Neural progenitor cell (in vitro differentiated cells): Measurements from ENCODE around the gene AGT. TPM values are rescaled to one million over a fixed set of nuclear protein-coding genes. Genes with fewer than 3 reads are reported as not detected.

ENCODE experiments used
- DNase-seq: peaks from one replicate; pipeline ENCODE4 v3.0.0-alpha.2; 2016; ENCODE audit warnings: low spot score
- H2AFZ ChIP-seq: fragments of 200-600 bp; sonication (generic); replicated peaks from 2 replicates; pipeline ENCODE4 v1.6.1; 2016; ENCODE audit warnings: antibody characterized with exemption
- H3F3A ChIP-seq: fragments of 200-600 bp; sonication (generic); 2 replicates; pipeline ENCODE4 v1.6.1; 2016; ENCODE audit warnings: antibody characterized with exemption, low read depth
- H3K27ac ChIP-seq: fragments of 200-600 bp; sonication (generic); 2 replicates; pipeline ENCODE4 v1.5.1; 2016; ENCODE audit warnings: mild to moderate bottlenecking
- H3K27me3 ChIP-seq: fragments of 200-600 bp; sonication (generic); 2 replicates; pipeline ENCODE4 v1.6.1; 2016; ENCODE audit warnings: mild to moderate bottlenecking, moderate library complexity
- H3K36me3 ChIP-seq: fragments of 200-600 bp; sonication (generic); 2 replicates; pipeline ENCODE4 v1.5.1; 2016
- H3K4me1 ChIP-seq: fragments of 200-600 bp; sonication (generic); 2 replicates; pipeline ENCODE4 v1.6.1; 2016; ENCODE audit warnings: mixed run types
- H3K4me2 ChIP-seq: fragments of 200-600 bp; sonication (generic); 2 replicates; pipeline ENCODE4 v1.6.1; 2016
- H3K4me3 ChIP-seq: fragments of 200-600 bp; sonication (generic); 2 replicates; pipeline ENCODE4 v1.5.1; 2016
- H3K79me2 ChIP-seq: fragments of 200-600 bp; sonication (generic); 2 replicates; pipeline ENCODE4 v1.6.1; 2016; ENCODE audit warnings: low read depth
- H3K9ac ChIP-seq: fragments of 200-600 bp; sonication (generic); 2 replicates; pipeline ENCODE4 v1.6.1; 2016
- H3K9me3 ChIP-seq: fragments of 200-600 bp; sonication (generic); 2 replicates; pipeline ENCODE4 v1.5.1; 2016; ENCODE audit warnings: low read depth
- H4K20me1 ChIP-seq: fragments of 200-600 bp; sonication (generic); 2 replicates; pipeline ENCODE4 v1.6.1; 2016; ENCODE audit warnings: low read depth
- H3K27ac Mint-ChIP-seq: 3 replicates; pipeline ENCODE4 v1.8.0; 2021; ENCODE audit warnings: mixed read lengths
- H3K27me3 Mint-ChIP-seq: 2 replicates; pipeline ENCODE4 v1.8.0; 2022; ENCODE audit warnings: low read depth, mild to moderate bottlenecking, inconsistent platforms, moderate library complexity, mixed read lengths; ENCODE audit not compliant: insufficient read depth
- H3K36me3 Mint-ChIP-seq: 3 replicates; pipeline ENCODE4 v1.8.0; 2021; ENCODE audit warnings: mixed read lengths
- H3K4me1 Mint-ChIP-seq: 3 replicates; pipeline ENCODE4 v1.8.0; 2021; ENCODE audit warnings: mixed read lengths
- H3K4me3 Mint-ChIP-seq: 3 replicates; pipeline ENCODE4 v1.8.0; 2021; ENCODE audit warnings: mild to moderate bottlenecking, moderate library complexity, mixed read lengths
- H3K9me3 Mint-ChIP-seq: 3 replicates; pipeline ENCODE4 v1.8.0; 2020; ENCODE audit warnings: mixed read lengths
- EZH2 ChIP-seq: fragments of 200-600 bp; sonication (generic); IDR thresholded peaks from 2 replicates; pipeline ENCODE4 v1.6.1; 2017; ENCODE audit warnings: antibody characterized with exemption, mild to moderate bottlenecking, moderate library complexity
- EZH2phosphoT487 ChIP-seq: fragments of 200-600 bp; sonication (generic); IDR thresholded peaks from 2 replicates; pipeline ENCODE4 v1.6.1; 2017; ENCODE audit warnings: antibody characterized with exemption
- total RNA-seq: library from RNA; depleted of rRNA; stranded (reverse); fragments of >200 nt; gene quantifications from 2 replicates; pipeline ENCODE4 v1.2.3, GENCODE V29; 2015; ENCODE audit warnings: low replicate concordance
- TF ChIP-seq, protein P1 (sequence below): fragments of 200-600 bp; sonication (generic); IDR thresholded peaks from 2 replicates; pipeline ENCODE4 v1.5.1; 2017; ENCODE audit warnings: antibody characterized with exemption, mild to moderate bottlenecking

Gene AGT
- total RNA-seq, 1 donor from 2014 or later, result 0.80 TPM

DNA sequence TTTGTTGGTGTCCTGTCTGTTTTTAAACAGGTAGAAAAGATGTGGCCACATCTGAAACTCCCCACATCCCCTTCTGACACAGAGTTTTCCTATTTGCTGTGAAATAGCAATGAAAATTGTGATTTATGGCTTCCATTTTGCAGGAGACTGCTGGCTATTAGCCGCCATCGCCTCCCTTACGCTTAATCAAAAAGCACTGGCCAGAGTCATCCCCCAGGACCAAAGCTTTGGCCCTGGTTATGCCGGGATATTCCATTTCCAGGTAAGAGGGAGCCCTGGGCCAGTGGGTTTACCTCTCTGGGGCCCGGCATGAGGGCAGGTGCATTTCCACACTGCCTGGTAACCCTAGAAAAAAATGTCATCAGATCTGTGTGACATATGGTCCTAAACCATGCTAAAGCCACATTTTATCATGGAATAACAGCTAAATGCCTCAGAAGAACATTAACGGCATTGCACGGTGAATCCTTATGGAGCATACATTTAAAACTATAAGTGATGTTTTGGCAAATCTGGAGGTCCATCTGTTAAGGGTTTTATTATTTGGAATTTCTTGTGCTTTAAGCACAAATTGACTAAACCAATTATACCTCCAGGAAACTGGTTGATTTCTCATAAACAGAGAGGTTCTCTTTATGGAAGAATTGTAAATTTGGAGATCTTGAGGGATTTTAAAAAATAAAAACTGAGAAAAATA, 45.6 kb upstream of the AGT start:
- H3K9me3 Mint-ChIP-seq, result no peaks in the 10 kb centered on the region
- peaks cover 11% of the 10 kb centered on the region for H3K4me1 Mint-ChIP-seq
- Histone ChIP-seq H3K4me1 (no peaks in the 10 kb centered on the region), H3K36me3 (no peaks in the 10 kb centered on the region), H2AFZ (no peak overlapping the region), H3K9me3 (no peaks in the 10 kb centered on the region), H3F3A (no peaks in the 10 kb centered on the region), H3K4me3 (no peak overlapping the region), H3K27ac (no peak overlapping the region), H3K9ac (no peak overlapping the region), H3K4me2 (no peak overlapping the region), H4K20me1 (no peaks in the 10 kb centered on the region), H3K27me3 (no peaks in the 10 kb centered on the region), H3K79me2 (no peaks in the 10 kb centered on the region)
- no peak for DNase-seq
- no peak for TF ChIP-seq EZH2
- TF ChIP-seq EZH2phosphoT487, result no peak
- TF ChIP-seq, protein P1, sequence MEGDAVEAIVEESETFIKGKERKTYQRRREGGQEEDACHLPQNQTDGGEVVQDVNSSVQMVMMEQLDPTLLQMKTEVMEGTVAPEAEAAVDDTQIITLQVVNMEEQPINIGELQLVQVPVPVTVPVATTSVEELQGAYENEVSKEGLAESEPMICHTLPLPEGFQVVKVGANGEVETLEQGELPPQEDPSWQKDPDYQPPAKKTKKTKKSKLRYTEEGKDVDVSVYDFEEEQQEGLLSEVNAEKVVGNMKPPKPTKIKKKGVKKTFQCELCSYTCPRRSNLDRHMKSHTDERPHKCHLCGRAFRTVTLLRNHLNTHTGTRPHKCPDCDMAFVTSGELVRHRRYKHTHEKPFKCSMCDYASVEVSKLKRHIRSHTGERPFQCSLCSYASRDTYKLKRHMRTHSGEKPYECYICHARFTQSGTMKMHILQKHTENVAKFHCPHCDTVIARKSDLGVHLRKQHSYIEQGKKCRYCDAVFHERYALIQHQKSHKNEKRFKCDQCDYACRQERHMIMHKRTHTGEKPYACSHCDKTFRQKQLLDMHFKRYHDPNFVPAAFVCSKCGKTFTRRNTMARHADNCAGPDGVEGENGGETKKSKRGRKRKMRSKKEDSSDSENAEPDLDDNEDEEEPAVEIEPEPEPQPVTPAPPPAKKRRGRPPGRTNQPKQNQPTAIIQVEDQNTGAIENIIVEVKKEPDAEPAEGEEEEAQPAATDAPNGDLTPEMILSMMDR, result no peak
- H3K36me3 Mint-ChIP-seq, result no peaks in the 10 kb centered on the region
- no peak overlapping the region for H3K4me3 Mint-ChIP-seq
- H3K27ac Mint-ChIP-seq, result no peak overlapping the region
- H3K27me3 Mint-ChIP-seq, result peaks cover 14% of the 10 kb centered on the region

GRCh38 chr1:230758709-230759368, 44.9 kb upstream of the AGT start:
- Mint-ChIP-seq H3K27me3 (peaks cover 14% of the 10 kb centered on the region), H3K36me3 (no peaks in the 10 kb centered on the region), H3K9me3 (no peaks in the 10 kb centered on the region), H3K4me1 (peaks cover 14% of the 10 kb centered on the region), H3K4me3 (no peak overlapping the region), H3K27ac (no peak overlapping the region)
- H3F3A ChIP-seq, result no peaks in the 10 kb centered on the region
- no peak overlapping the region for H3K4me2 ChIP-seq
- no peaks in the 10 kb centered on the region for H4K20me1 ChIP-seq
- H3K4me1 ChIP-seq, result peaks cover 2% of the 10 kb centered on the region
- H3K27ac ChIP-seq, result no peak overlapping the region
- TF ChIP-seq EZH2 (no peak), EZH2phosphoT487 (no peak)
- TF ChIP-seq, protein P1, result no peak
- H3K27me3 ChIP-seq, result no peaks in the 10 kb centered on the region
- H3K36me3 ChIP-seq, result no peaks in the 10 kb centered on the region
- no peaks in the 10 kb centered on the region for H3K79me2 ChIP-seq
- H2AFZ ChIP-seq, result no peak overlapping the region
- no peak for DNase-seq
- H3K9me3 ChIP-seq, result no peaks in the 10 kb centered on the region
- no peak overlapping the region for H3K9ac ChIP-seq
- no peak overlapping the region for H3K4me3 ChIP-seq

GRCh38 chr1:230757856-230758708, 44.2 kb upstream of the AGT start:
- Mint-ChIP-seq H3K4me1 (peaks cover 22% of the 10 kb centered on the region), H3K27me3 (peaks cover 14% of the 10 kb centered on the region), H3K27ac (no peak overlapping the region), H3K4me3 (no peak overlapping the region), H3K36me3 (no peaks in the 10 kb centered on the region), H3K9me3 (no peaks in the 10 kb centered on the region)
- TF ChIP-seq EZH2, result no peak
- TF ChIP-seq, protein P1, result no peak
- no peak for TF ChIP-seq EZH2phosphoT487
- Histone ChIP-seq H3K79me2 (no peaks in the 10 kb centered on the region), H3K4me3 (no peak overlapping the region), H4K20me1 (no peaks in the 10 kb centered on the region), H3K27me3 (no peaks in the 10 kb centered on the region), H3F3A (peaks cover 5% of the 10 kb centered on the region), H3K9ac (no peak overlapping the region), H3K4me1 (peaks cover 3% of the 10 kb centered on the region), H3K36me3 (no peaks in the 10 kb centered on the region), H3K4me2 (no peak overlapping the region), H3K27ac (no peak overlapping the region), H3K9me3 (no peaks in the 10 kb centered on the region), H2AFZ (no peak overlapping the region)
- no peak for DNase-seq
